NCI-H1694 (cell line): Measurements from ENCODE around the gene ATRX.

ENCODE experiments used
- DNase-seq: peaks from one replicate; lab custom pipeline; 2025; lab: John Stamatoyannopoulos, UW

Gene ATRX

DNA sequence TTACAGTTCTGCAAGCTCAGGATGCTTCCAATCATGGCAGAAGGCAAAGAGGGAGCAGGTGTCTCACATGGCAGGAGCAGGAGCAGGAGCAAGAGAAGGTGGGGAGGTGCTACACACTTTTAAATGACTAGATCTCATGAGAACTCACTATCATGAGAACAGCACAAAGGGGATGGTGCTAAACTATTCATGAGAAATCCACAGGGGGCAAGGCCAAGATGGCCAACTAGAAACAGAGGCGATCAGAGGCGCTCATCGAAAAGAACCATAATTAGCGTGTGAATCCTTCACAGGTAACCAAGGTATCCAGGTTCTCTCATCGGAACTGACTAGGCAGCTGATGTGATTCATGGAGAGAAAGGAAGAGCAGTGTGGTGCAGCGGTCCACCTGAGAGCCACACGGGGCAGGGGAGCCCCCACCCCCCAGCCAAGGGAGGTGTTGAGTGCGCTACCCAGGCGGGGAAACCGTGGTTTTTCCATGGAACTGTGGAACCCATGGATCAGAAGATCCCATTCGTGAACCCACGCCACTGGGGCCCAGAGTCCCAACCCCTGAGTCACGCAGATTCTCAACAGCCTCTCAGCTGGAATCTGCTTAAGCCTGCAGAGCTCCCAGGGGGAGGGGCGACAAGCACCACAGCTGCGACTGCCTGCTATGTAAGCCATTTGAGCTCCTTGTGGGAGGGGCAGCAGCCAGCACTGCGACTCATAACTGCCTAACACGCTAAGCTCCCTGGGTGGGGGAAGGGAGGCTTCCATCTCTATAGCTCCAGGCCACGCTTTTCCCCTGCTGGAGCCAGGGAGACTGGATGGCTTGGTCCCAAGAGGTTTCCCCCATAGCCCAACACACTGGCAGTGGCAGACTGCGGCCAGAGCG is 292.1 kb downstream of the ATRX start:
- no peak for DNase-seq

DNA sequence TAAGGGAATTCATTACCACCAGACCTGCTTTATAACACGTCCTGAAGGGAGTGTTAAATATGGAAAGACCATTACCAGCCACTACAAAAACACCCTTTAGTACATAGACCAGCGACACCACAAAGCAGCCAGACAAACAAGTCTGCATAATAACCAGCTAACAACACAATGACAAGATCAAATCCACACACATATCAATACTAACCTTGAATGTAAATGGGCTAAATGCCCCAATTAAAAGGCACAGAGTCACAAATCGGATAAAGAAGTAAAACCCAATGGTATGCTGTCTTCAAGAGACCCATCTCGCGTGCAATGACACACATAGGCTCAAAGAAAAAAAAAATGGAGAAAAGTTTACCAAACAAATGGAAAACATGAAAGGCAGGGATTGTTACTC is 302.0 kb downstream of the ATRX start:
- no peak for DNase-seq

DNA sequence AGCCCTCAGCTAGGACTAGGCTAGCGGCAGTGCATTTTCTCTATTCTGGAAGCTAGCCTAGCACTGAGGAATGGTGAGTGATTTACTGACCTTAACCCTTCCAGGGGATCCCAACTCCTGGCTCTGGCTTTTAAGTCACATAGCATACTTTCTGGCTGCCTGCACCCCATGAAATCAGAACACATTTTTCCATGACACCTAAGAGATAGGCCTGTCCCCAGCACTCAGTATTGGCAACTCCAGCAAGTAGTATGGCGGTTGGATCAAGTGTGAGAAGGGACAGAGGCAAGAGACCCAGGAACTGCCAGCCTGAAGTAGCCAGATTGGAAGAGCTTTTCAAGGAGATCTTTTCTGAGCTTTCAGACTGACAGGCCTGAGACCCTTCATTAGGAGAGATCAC is 330.6 kb downstream of the ATRX start:
- DNase-seq = no peak
